Measurements from ENCODE around the gene MTERF1.

Gene MTERF1

GRCh38 chr7:91832493-91833045, 47.9 kb downstream of the MTERF1 start:
- DNase-seq (ENCODE audit: low spot score) = no peak

- DNase-seq (ENCODE audit: low spot score) = no peak
Measured at GRCh38 chr7:91827169-91827568, 53.3 kb downstream of the MTERF1 start.

GRCh38 chr7:91826377-91826776, 54.1 kb downstream of the MTERF1 start:
- peak; percentile 38 for DNase-seq (ENCODE audit: low spot score)

- DNase-seq (ENCODE audit: low spot score) = no peak
Measured at GRCh38 chr7:91824201-91824600, 56.3 kb downstream of the MTERF1 start.

All from LoVo (cell line).